ENCODE data around the gene RBM46.

The RBM46 gene

GRCh38 chr4:154736770-154737169, 44.3 kb upstream of the RBM46 start:
- H3K4me2 ChIP-seq (ENCODE audit: low read depth, low read length, poor library complexity, severe bottlenecking): no peak overlapping the region
- no peaks in the 10 kb centered on the region for H3F3A ChIP-seq (ENCODE audit: insufficient read depth)
- H2AFZ ChIP-seq (ENCODE audit: low read depth, low read length, severe bottlenecking): no peak overlapping the region
- H3K9me2 ChIP-seq (replicated peaks; ENCODE audit: insufficient read depth, low read length): no peaks in the 10 kb centered on the region
- H4K20me1 ChIP-seq (ENCODE audit: low read depth, low read length): no peaks in the 10 kb centered on the region
- no peaks in the 10 kb centered on the region for H3K79me2 ChIP-seq (ENCODE audit: insufficient read depth, low read length)
- no peaks in the 10 kb centered on the region for H3K27me3 ChIP-seq (ENCODE audit: low read length)
- no peak overlapping the region for H3K4me3 ChIP-seq (ENCODE audit: insufficient read depth, low read length, poor library complexity, severe bottlenecking)
- H3K27ac ChIP-seq (ENCODE audit: low read depth, low read length): no peak overlapping the region
- no peak for TF ChIP-seq CTCF (IDR thresholded peaks at IDR 0.05; ENCODE audit: insufficient read depth, low read length, poor library complexity, severe bottlenecking)
- no peak for TF ChIP-seq EZH2phosphoT487 (conservative IDR thresholded peaks at IDR 0.05; ENCODE audit: low read length)
- no peak overlapping the region for H3K9ac ChIP-seq (ENCODE audit: low read length)
- no peaks in the 10 kb centered on the region for H3K36me3 ChIP-seq (ENCODE audit: low read length)
- no peaks in the 10 kb centered on the region for H3K9me3 ChIP-seq (ENCODE audit: insufficient read depth, low read length)

DNA sequence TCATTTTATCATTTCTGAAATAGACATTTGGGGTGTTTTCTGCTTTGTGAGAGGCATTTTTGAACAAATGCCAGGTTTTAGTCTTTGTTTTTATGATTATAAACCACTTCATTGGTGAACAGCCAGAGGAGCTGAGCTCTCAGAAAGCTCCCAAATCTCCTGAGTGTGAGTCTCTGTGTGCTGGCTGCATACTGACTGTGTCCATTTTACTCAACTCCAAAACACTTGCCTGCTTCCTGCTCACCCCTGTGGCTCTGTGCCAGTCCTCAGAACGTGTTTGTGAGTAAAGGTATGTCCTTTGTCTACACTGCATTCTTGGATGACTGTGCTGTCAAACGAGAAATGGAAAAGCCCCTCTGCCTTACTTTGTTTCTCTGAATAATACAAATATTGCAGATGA, 42.6 kb upstream of the RBM46 start:
- H3K27ac ChIP-seq (ENCODE audit: low read depth, low read length): no peak overlapping the region

GRCh38 chr4:154739111-154739510, 42.0 kb upstream of the RBM46 start:
- H2AFZ ChIP-seq (ENCODE audit: low read depth, low read length, severe bottlenecking): no peak overlapping the region
- H3K79me2 ChIP-seq (ENCODE audit: insufficient read depth, low read length): no peaks in the 10 kb centered on the region
- no peak overlapping the region for H3K4me2 ChIP-seq (ENCODE audit: low read depth, low read length, poor library complexity, severe bottlenecking)
- no peak overlapping the region for H3K4me3 ChIP-seq (ENCODE audit: insufficient read depth, low read length, poor library complexity, severe bottlenecking)
- H4K20me1 ChIP-seq (ENCODE audit: low read depth, low read length): no peaks in the 10 kb centered on the region
- TF ChIP-seq EZH2phosphoT487 (conservative IDR thresholded peaks at IDR 0.05; ENCODE audit: low read length) (no peak), CTCF (IDR thresholded peaks at IDR 0.05; ENCODE audit: insufficient read depth, low read length, poor library complexity, severe bottlenecking) (no peak)
- H3K27ac ChIP-seq (ENCODE audit: low read depth, low read length): no peak overlapping the region
- no peaks in the 10 kb centered on the region for H3F3A ChIP-seq (ENCODE audit: insufficient read depth)
- no peak overlapping the region for H3K9ac ChIP-seq (ENCODE audit: low read length)
- H3K9me3 ChIP-seq (ENCODE audit: insufficient read depth, low read length): no peaks in the 10 kb centered on the region
- H3K27me3 ChIP-seq (ENCODE audit: low read length): no peaks in the 10 kb centered on the region
- H3K9me2 ChIP-seq (replicated peaks; ENCODE audit: insufficient read depth, low read length): no peaks in the 10 kb centered on the region
- H3K36me3 ChIP-seq (ENCODE audit: low read length): no peaks in the 10 kb centered on the region

More for the DNA sequence above, 42.6 kb upstream of the RBM46 start:
- Histone ChIP-seq H3K27me3 (ENCODE audit: low read length) (no peaks in the 10 kb centered on the region), H3K9ac (ENCODE audit: low read length) (no peak overlapping the region), H3K79me2 (ENCODE audit: insufficient read depth, low read length) (no peaks in the 10 kb centered on the region), H3K4me2 (ENCODE audit: low read depth, low read length, poor library complexity, severe bottlenecking) (no peak overlapping the region), H3K36me3 (ENCODE audit: low read length) (no peaks in the 10 kb centered on the region), H3K9me3 (ENCODE audit: insufficient read depth, low read length) (no peaks in the 10 kb centered on the region), H2AFZ (ENCODE audit: low read depth, low read length, severe bottlenecking) (no peak overlapping the region), H4K20me1 (ENCODE audit: low read depth, low read length) (no peaks in the 10 kb centered on the region), H3K9me2 (replicated peaks; ENCODE audit: insufficient read depth, low read length) (no peaks in the 10 kb centered on the region), H3K4me3 (ENCODE audit: insufficient read depth, low read length, poor library complexity, severe bottlenecking) (no peak overlapping the region), H3F3A (ENCODE audit: insufficient read depth) (no peaks in the 10 kb centered on the region)
- TF ChIP-seq CTCF (IDR thresholded peaks at IDR 0.05; ENCODE audit: insufficient read depth, low read length, poor library complexity, severe bottlenecking): no peak
- no peak for TF ChIP-seq EZH2phosphoT487 (conservative IDR thresholded peaks at IDR 0.05; ENCODE audit: low read length)

Measured in SU-DHL-6 (cell line).